ENCODE results near the gene REV3L. TPM values are rescaled to one million over a fixed set of nuclear protein-coding genes. Genes with fewer than 3 reads are reported as not detected.

REV3L gene
- total RNA-seq, 1 experiment from 2014 or later = 5.3 TPM

- Mint-ChIP-seq H3K36me3 (ENCODE audit: insufficient read depth in 1 of 3, low read depth in 3 of 3) (no peaks in the 10 kb centered on the region), H3K27me3 (ENCODE audit: low read depth) (no peaks in the 10 kb centered on the region), H3K4me1 (peaks cover 21 to 23% of the 10 kb centered on the region in 2 experiments), H3K4me3 (no peak overlapping the region), H3K27ac (no peak overlapping the region), H3K9me3 (no peaks in the 10 kb centered on the region)
- Histone ChIP-seq H2BK120ac (ENCODE audit: low read depth, low read length, poor library complexity, severe bottlenecking) (no peak overlapping the region), H3K9me3 (ENCODE audit: control insufficient read depth, low read depth, low read length) (no peaks in the 10 kb centered on the region), H3K79me2 (ENCODE audit: insufficient read depth, low read length) (no peaks in the 10 kb centered on the region; the same call in 1 of the 2 replicates), H2BK15ac (ENCODE audit: low read depth, low read length) (0 out of 2 replicates have a peak overlapping the region, but pooled peaks have one; percentile 77), H3K4me2 (ENCODE audit: insufficient read depth, insufficient read length, low read length) (no peak overlapping the region), H3K56ac (ENCODE audit: insufficient read length, low read depth, low read length) (no peak overlapping the region), H3T11ph (ENCODE audit: low read length) (no peak overlapping the region), H3K18ac (ENCODE audit: insufficient read length, low read depth, low read length) (no peak overlapping the region), H3K23ac (ENCODE audit: insufficient read length, low read depth, low read length) (no peak overlapping the region), H2BK12ac (ENCODE audit: insufficient read length, low read depth, low read length) (no peak overlapping the region), H3K9ac (ENCODE audit: extremely low read depth, insufficient read length, low read length) (no peak overlapping the region), H4K5ac (ENCODE audit: insufficient read length, low read depth, low read length) (no peak overlapping the region), H3K4ac (ENCODE audit: low read depth, low read length) (no peak overlapping the region), H2BK5ac (ENCODE audit: insufficient read length, low read length) (no peak overlapping the region), H3K79me1 (ENCODE audit: insufficient read depth, low read depth, low read length, poor library complexity, severe bottlenecking) (no peaks in the 10 kb centered on the region), H2AK5ac (ENCODE audit: insufficient read length, low read length) (no peak overlapping the region), H3K27ac (ENCODE audit: insufficient read length, low read depth, low read length) (no peak overlapping the region), H3K27me3 (ENCODE audit: insufficient read depth, low read length) (no peaks in the 10 kb centered on the region), H2AFZ (ENCODE audit: low read length) (no peak overlapping the region), H2BK20ac (ENCODE audit: low read depth, low read length, poor library complexity, severe bottlenecking) (no peak overlapping the region), H3K23me2 (ENCODE audit: insufficient read length, low read depth, low read length, poor library complexity, severe bottlenecking) (no peaks in the 10 kb centered on the region), H3K14ac (ENCODE audit: insufficient read depth, low read length) (no peak overlapping the region), H4K91ac (ENCODE audit: insufficient read length, low read depth, low read length) (no peak overlapping the region), H4K8ac (replicated peaks; ENCODE audit: insufficient read length, low read depth, low read length) (no peak overlapping the region), H3K4me1 (ENCODE audit: insufficient read depth, low read length) (peaks cover 2% of the 10 kb centered on the region; the same call in 1 of the 2 replicates), H4K20me1 (ENCODE audit: control insufficient read depth, insufficient read depth, insufficient read length) (no peaks in the 10 kb centered on the region)
- TF ChIP-seq CTCF (conservative IDR thresholded peaks at IDR 0.05) = no peak
- no peak for DNase-seq
- WGBS (ENCODE audit: extremely low coverage, insufficient read length, low lambda C conversion rate) = no CpG with 5 or more reads among the region's 5 CpGs
Observed at GRCh38 chr6:111531185-111531584, 48.2 kb upstream of the REV3L start.

Measured in H9 (cell line).